GM21529 (cell line): Measurements from ENCODE around the gene HIP1R.
"Not testable (repeated sequence)": the region's sequence is repeated elsewhere in the genome, so short reads cannot be mapped to it uniquely, and the experiment has no call there.

ENCODE experiments used
- ATAC-seq: cut with Tn5 transposase; IDR thresholded peaks from one replicate; pipeline ENCODE4 v1.9.1; 2021; ENCODE audit not compliant: unreplicated experiment

Gene HIP1R

DNA sequence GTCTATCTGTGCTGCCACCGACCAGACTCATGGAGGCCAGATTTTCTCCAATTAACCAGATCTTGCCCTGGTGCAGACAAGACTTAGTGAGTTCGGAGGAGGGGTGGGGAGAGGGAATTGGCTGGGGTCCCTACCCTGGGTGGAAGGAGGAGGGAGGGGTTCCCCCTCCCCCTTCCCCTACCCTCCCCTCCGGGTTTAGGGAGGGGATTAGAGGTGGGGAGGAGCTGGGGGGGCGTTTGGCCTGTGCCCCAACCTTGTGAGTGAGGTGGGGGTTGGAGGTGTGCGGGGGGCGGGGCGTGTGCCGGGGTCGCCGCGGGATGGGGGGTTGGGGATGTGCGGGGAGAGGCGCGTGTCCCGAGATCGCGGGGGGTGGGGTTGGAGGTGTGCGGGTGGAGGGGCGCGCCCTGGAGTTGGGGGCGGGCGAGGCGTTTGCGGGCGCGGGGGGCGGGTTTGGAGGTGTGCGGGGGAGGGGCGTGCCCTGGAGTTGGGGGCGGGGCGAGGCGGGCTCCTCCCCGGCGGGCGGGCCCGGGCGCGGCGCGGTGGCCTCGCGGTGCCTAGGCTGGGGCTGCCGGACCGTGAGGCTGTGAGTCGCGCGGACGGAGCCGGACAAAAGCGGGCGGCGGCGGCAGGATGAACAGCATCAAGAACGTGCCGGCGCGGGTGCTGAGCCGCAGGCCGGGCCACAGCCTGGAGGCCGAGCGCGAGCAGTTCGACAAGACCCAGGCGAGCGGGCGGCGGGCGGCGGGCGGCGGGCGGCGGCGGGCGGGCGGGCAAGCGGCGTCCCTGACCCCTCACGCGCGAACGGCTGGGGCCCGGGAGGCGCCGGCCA lies at the start of gene HIP1R:
Gene HIP1R, plus strand, starts transcription at position 537 of the 829 bp plus-strand sequence. Its CDS starts 94 bp downstream, at position 631.
- peak; percentile 40 for ATAC-seq

- ATAC-seq: peak; percentile 44
Measured at GRCh38 chr12:122785503-122785902, 49.8 kb upstream of the HIP1R start.

- no peak for ATAC-seq
Measured at GRCh38 chr12:122788387-122788786, 46.9 kb upstream of the HIP1R start.

DNA sequence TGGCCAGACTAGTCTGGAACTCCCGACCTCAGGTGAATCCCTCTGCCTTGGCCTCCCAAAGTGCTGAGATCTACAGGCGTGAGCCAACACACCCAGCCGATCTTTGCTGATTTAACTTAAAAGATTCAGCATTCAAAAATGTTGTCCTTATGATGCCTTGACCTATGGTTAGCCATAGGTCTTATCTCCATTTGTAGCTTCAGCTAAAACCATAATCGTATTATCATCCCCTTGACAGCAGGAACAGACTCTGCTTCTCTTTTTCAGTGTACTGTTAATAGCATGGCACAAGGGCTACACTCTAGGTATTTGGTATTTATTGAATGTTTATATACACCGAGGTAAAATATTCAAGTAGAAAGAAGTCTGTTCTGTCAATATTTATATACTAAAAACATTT lies 45.6 kb upstream of the HIP1R start:
- no peak for ATAC-seq

- ATAC-seq: no peak
Measured at GRCh38 chr12:122790393-122791075, 44.7 kb upstream of the HIP1R start.

- ATAC-seq: no peak
Measured at GRCh38 chr12:122793685-122794106, 41.6 kb upstream of the HIP1R start.

DNA sequence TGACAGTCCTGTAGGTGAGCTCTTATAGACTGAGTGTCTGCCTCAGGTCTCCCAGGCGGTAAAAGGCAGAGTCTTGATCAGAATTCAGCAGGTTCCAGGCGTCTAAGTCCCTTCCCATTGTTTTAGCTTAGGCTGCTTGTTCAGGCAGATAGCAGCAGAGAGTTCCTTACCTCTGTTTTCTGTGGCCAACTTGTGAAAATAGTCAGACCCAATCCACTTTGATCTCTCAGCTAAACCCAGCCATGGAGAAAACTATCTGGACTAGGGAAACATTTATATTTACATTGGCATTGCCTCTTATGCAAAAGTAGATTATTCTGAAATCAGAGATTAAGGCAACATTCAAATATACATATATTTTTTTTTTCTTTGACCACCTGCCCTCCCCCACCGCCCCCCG lies 39.5 kb upstream of the HIP1R start:
- ATAC-seq: no peak

DNA sequence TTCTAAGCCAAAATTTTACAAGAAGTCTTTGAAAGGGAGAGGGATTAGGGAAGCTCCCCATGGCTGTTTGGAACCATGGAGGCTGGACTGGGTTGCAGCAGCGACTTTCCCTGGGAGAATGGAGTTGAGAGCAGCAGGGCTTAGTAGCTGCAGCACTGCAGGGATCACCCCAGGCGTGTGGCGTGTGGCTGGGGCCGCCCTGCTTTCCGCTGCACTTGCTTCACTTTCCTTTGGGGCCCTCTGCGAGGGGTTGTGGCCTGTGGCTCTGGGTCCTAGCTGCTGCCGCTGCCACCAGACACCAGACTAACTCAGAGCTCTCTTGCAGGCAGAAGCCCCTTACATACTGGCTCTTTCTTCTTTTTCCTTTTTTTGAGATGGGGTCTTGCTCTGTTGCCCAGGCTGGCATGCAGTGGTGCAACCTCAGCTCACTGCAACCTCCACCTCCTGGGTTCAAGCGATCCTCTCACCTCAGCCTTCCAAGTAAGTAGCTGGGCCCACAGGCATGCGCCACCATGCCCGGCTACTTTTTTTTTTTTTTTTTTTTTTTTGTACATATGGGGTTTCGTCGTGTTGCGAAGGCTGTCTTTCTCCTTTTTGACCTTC lies 35.5 kb upstream of the HIP1R start:
- ATAC-seq: no peak

GRCh38 chr12:122803937-122804336 lies 31.3 kb upstream of the HIP1R start:
- no peak for ATAC-seq

GRCh38 chr12:122804957-122805356 lies 30.3 kb upstream of the HIP1R start:
- ATAC-seq: not testable (repeated sequence)

DNA sequence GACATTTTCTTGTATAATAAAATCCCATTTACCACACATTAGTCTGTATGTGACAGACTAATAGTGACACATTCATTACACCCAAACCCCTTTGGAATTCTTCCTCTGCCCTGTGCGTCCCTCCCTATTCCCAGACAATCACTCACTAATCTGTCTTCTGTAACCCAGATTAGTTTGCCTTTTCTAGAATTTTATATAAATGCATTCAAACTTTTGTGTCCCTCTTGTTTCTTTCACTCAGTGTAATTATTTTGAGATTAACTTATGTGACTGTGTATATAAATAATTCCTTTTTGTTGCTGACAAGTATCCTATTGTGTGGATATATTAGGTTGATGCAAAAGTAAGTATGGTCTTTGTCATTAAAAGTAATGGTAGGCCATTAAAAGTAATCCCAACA lies 27.6 kb upstream of the HIP1R start:
- ATAC-seq: no peak

DNA sequence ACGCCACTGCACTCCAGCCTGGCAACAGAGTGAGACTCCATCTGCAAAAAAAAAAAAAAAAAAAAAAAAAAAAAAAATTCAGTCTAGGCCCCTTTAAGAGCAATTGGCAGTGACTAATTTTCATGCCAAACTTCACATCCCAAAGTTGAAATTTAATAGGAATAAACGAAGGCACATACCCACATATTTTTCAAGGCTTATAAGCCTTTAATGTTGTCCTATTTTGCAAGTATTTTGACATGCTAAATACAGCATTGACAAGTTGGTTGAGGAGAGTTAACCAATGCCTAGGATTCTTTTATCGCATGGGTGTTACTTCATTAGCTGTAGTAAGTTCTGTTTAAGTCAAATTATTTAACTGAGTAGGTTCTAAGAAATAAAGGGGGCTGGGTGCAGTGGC lies 23.5 kb upstream of the HIP1R start:
- ATAC-seq: no peak

DNA sequence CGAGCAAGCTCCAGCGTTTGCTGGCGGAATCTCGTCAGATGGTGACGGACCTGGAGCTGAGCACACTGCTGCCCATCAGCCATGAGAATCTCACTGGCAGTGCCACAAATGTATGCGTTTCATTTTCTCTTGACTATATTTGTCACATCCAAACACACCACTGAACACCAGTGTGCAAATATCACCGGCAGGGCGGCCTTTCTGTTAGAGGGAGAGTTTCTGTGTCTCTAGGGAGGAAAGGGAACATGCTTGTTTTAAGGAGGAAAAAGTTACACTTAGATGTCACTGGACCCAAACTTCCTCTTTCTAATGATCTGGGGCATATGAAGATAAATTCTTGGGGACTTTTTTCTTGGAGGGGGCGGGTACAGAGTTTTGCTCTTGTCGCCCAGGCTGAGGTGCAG lies 21.9 kb upstream of the HIP1R start:
- peak; percentile 63 for ATAC-seq

DNA sequence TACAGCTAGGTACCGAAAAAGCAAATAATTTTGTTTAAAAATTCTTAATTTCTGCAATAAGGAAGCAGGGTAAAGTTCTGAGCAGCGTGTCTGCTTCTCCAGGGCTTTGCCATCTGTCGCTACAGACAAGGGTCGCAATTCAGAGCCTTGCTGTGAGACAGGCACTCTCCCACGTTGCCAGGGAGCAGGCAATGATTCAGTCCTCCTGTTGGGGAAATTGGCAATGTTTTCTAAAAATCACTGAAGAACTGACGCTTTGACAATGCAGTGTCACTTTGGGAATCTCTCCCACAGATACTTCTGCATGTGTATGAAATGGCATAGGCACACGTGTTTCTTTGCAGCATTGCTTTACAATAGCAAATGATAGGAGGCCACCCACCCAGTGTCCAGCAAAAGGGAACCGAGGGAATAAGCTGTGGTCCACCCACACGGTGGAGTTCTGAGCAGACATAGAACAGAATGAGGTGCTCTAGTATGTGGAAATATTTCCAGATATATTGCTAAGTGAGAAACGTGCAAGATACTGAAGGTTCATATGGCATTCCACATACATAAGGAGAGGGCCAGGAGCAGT lies 16.0 kb upstream of the HIP1R start:
- ATAC-seq: no peak

GRCh38 chr12:122820138-122820537 lies 15.1 kb upstream of the HIP1R start:
- ATAC-seq: no peak

DNA sequence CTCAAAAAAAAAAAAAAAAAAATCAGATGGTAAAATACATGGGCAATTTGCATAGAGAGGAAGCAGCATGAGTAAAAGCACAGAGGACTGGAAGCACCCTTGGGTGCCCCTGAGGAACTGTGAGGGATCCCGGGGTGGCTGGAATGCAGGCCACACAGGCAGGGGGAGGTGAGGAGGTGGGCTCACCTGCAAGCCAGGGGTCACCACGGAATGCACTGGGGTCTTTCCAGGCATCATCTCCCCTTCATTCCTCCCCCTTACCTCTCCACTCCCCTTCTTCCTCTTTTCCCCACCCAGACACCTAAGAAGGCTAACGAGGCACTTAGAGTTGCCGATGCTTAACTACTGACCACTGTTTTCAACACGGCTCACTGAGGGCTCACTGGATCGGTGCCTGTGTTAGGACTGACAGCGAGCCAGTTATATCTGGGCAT lies 14.4 kb upstream of the HIP1R start:
- no peak for ATAC-seq

DNA sequence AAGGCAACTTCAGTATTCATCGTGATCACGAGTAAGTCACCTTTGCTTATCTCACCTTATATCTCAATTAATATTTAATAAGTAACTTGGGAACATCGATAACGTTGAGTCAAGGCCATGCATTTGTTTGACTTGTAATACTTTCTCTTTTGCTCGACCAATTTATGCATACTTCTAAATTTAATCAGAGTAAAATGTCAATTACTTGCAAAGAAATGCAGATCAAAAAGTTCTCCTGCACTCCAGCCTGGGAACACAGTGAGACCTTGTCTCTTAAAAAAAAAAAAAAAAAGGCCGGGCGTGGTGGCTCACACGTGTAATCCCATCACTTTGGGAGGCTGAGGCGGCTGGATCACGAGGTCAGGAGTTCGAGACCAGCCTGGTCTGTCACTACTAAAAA lies 11.8 kb upstream of the HIP1R start:
- ATAC-seq: no peak

- no peak for ATAC-seq
Measured at GRCh38 chr12:122825773-122826724, 9.2 kb upstream of the HIP1R start.

DNA sequence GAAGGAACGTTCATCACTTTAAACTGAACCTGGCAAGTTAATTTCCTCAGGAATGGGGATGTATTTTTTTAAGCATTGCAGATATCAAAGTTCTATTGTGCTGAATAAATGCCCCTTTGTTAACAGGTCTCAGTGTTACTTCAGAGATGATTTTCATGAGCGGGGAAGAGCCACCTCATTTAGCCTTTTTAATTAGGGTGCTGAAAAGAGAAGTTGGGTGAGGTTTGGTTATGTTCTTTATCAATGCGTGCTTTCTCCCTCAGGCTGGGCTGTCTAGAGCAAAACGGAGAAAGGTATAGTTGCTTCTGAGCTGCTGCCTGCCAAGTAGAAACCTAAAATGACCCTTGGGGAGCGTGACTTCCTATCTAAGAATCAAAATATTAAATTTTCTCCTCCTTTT lies 8.0 kb upstream of the HIP1R start:
- ATAC-seq: no peak

GRCh38 chr12:122830517-122831214 lies 4.6 kb upstream of the HIP1R start:
- ATAC-seq: no peak
